Ectodermal cell (in vitro differentiated cells): ENCODE data around the gene GMPR2. TPM values are rescaled to one million over a fixed set of nuclear protein-coding genes. Genes with fewer than 3 reads are reported as not detected.

Source experiments
- H3K27ac ChIP-seq: 2 replicates; pipeline ENCODE4 v1.7.0; 2013; ENCODE audit warnings: mild to moderate bottlenecking, low read depth, low read length; ENCODE audit not compliant: insufficient read depth, poor library complexity, severe bottlenecking
- H3K27me3 ChIP-seq: 2 replicates; pipeline ENCODE4 v1.7.0; 2013; ENCODE audit warnings: mild to moderate bottlenecking, low read length; ENCODE audit not compliant: insufficient read depth, control insufficient read depth, poor library complexity, severe bottlenecking
- H3K36me3 ChIP-seq: one replicate; pipeline ENCODE4 v1.7.0; 2013; ENCODE audit warnings: low read length; ENCODE audit not compliant: control insufficient read depth, insufficient read depth
- H3K4me1 ChIP-seq: one replicate; pipeline ENCODE4 v1.7.0; 2013; ENCODE audit warnings: low read length; ENCODE audit not compliant: control insufficient read depth, insufficient read depth
- H3K4me3 ChIP-seq: 2 replicates; pipeline ENCODE4 v1.7.0; 2013; ENCODE audit warnings: low read depth, low read length, control low read depth; ENCODE audit not compliant: insufficient read depth
- H3K9me3 ChIP-seq: 2 replicates; pipeline ENCODE4 v1.7.0; 2013; ENCODE audit warnings: mild to moderate bottlenecking, low read length, moderate library complexity; ENCODE audit not compliant: control insufficient read depth
- WGBS, 2 experiments: methylation state at CpG; one replicate each; pipeline ENCODE4 v1.1.7; 2013; ENCODE audit warnings: missing lambda C conversion rate in 2 of 2; 5-methylcytosine and 5-hydroxymethylcytosine counted together
- polyA plus RNA-seq, 4 experiments: library from polyadenylated mRNA; stranded (reverse); fragments of 50-300 nt; gene quantifications; one replicate each; pipeline ENCODE4 v1.2.3, GENCODE V29; 2013

GMPR2 gene
- polyA plus RNA-seq (2013, experiment 1 of 4) = 92.8 TPM
- 104 TPM for polyA plus RNA-seq (2013, experiment 2 of 4)
- polyA plus RNA-seq (2013, experiment 3 of 4) = 68.5 TPM
- polyA plus RNA-seq (2013, experiment 4 of 4) = 75.1 TPM

GRCh38 chr14:24232645-24233537 lies at the start of gene GMPR2:
Gene GMPR2, plus strand, starts transcription at chr14:24232929. Its CDS starts 325 bp downstream, at chr14:24233254.
- no peaks in the 10 kb centered on the region for H3K27me3 ChIP-seq
- WGBS, 2 experiments = 11 to 12% methylated on average over 38 of the region's 38 CpGs
- peak within 1 kb of the TSS; percentile 79 for H3K27ac ChIP-seq
- H3K9me3 ChIP-seq = no peaks in the 10 kb centered on the region
- peak within 1 kb of the TSS; percentile 66 for H3K4me3 ChIP-seq
- H3K36me3 ChIP-seq = peaks cover 14% of the 10 kb centered on the region
- H3K4me1 ChIP-seq = peaks cover 12% of the 10 kb centered on the region

- 92 to 95% methylated on average over 15 of the region's 15 CpGs for WGBS, 2 experiments
- H3K9me3 ChIP-seq = no peaks in the 10 kb centered on the region
- H3K4me3 ChIP-seq = no peak overlapping the region
- H3K4me1 ChIP-seq = peaks cover 7% of the 10 kb centered on the region
- H3K27ac ChIP-seq = no peak overlapping the region
- peaks cover 34% of the 10 kb centered on the region for H3K36me3 ChIP-seq
- H3K27me3 ChIP-seq = no peaks in the 10 kb centered on the region
Measured at GRCh38 chr14:24183014-24183481, 49.7 kb upstream of the GMPR2 start.

GRCh38 chr14:24184104-24184970 lies 48.4 kb upstream of the GMPR2 start:
- no peaks in the 10 kb centered on the region for H3K9me3 ChIP-seq
- H3K27me3 ChIP-seq = no peaks in the 10 kb centered on the region
- peaks cover 29% of the 10 kb centered on the region for H3K36me3 ChIP-seq
- 95 to 96% methylated on average over 19 of the region's 19 CpGs for WGBS, 2 experiments
- no peak overlapping the region for H3K27ac ChIP-seq
- no peak overlapping the region for H3K4me3 ChIP-seq
- H3K4me1 ChIP-seq = peaks cover 7% of the 10 kb centered on the region

DNA sequence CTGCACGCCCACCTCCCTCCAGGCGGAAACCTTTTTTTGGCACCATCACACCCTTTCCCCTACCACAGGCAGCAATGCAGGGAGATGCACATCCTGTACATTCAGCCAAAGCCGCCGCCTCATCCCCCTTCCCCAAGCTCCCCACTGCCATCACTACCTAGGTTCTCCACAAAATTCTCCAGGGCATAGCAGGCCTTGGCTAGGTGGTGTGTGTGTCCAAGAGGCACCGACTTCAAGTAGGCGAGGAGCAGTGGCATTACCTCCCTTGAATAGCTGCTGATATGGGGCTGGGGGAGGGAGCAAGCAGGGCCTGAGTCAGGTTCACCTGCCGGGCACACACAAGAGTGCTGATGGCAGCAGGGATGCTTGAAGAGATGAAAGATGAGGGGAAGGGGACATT lies 47.7 kb upstream of the GMPR2 start:
- peaks cover 22% of the 10 kb centered on the region for H3K36me3 ChIP-seq

GRCh38 chr14:24185741-24186140 lies 47.0 kb upstream of the GMPR2 start:
- Histone ChIP-seq H3K27ac (no peak overlapping the region), H3K9me3 (no peaks in the 10 kb centered on the region), H3K27me3 (no peaks in the 10 kb centered on the region), H3K4me1 (peaks cover 7% of the 10 kb centered on the region), H3K36me3 (peaks cover 19% of the 10 kb centered on the region), H3K4me3 (no peak overlapping the region)
- WGBS, 2 experiments = 95 to 96% methylated on average over 11 of the region's 11 CpGs

More for the DNA sequence above, 47.7 kb upstream of the GMPR2 start:
- 94 to 97% methylated on average over 7 of the region's 7 CpGs for WGBS, 2 experiments
- no peaks in the 10 kb centered on the region for H3K9me3 ChIP-seq
- H3K27me3 ChIP-seq = no peaks in the 10 kb centered on the region
- H3K27ac ChIP-seq = no peak overlapping the region
- H3K4me3 ChIP-seq = no peak overlapping the region
- H3K4me1 ChIP-seq = peaks cover 7% of the 10 kb centered on the region

GRCh38 chr14:24186831-24187538 lies 45.7 kb upstream of the GMPR2 start:
- WGBS, 2 experiments = 94 to 95% methylated on average over 10 of the region's 10 CpGs
- Histone ChIP-seq H3K36me3 (peaks cover 16% of the 10 kb centered on the region), H3K4me3 (no peak overlapping the region)

DNA sequence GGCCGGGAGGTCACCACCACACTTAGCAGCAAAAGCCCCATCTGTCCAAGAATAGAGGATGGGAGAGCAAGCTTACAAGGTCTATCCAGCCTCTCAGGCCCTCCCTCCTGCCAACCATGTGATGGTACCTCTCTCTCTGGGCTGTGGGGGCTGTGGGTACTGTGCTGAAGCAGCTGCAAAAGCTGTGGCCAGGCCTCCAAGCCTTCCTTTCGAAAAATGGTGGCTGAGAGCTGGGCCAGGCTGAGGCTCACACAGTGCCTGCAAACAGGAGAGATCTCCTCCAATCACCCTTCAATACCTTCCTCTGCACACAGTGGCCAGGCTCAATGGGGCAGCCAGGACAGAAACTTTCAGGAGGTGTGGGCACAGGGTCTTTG lies 45.2 kb upstream of the GMPR2 start:
- Histone ChIP-seq H3K4me1 (peaks cover 7% of the 10 kb centered on the region), H3K36me3 (peaks cover 22% of the 10 kb centered on the region), H3K9me3 (no peaks in the 10 kb centered on the region), H3K27ac (no peak overlapping the region), H3K4me3 (peak overlapping the region; percentile 88), H3K27me3 (no peaks in the 10 kb centered on the region)
- WGBS, 2 experiments = 93 to 94% methylated on average over 2 of the region's 2 CpGs

More at GRCh38 chr14:24186831-24187538, 45.7 kb upstream of the GMPR2 start:
- no peaks in the 10 kb centered on the region for H3K27me3 ChIP-seq
- H3K27ac ChIP-seq = no peak overlapping the region
- H3K9me3 ChIP-seq = no peaks in the 10 kb centered on the region
- peaks cover 7% of the 10 kb centered on the region for H3K4me1 ChIP-seq

DNA sequence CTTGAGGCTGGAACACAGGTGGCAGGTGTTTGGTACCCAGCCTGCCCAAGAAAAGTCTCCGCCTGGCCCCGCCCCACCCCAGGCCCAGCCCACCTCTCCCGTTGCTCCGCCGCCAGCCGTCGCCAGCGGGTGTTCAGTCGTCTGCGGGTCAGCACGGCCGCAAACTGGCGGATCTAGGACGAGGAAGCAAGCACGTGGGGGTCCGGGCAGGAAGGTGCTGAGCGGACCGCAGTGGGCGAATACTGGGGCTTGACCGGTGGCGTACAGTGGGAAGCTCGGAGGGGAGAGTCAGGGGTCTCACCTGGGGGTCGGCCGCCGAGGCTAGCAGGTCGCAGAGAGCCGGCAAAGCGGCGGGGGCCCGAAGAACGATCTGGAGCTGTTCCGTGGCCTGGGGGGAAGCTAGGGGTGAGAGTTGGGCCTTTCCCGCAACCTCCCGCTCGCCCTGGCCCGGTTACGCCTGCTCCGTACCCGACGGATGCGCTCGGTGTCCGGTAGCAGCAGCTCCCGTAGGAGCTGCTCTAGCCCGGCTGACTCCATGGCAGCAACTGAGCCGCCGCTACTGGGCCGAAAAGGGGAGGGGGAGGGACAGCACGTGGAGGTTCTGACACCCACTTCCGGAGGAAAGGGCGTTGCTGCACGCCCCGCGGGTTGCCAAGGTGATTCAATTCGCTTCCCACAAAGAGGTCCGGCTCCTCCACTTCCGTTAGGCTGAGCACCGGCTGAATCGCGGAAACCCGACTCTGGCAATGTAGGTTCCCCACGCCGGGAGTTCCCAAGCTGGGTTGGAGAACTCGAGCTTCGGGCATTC lies 44.3 kb upstream of the GMPR2 start, which contains the start of gene IPO4:
Gene IPO4 (minus strand): TSS at position 566 of the 808 bp plus-strand sequence. CDS start 29 bp downstream, at position 537.
- Histone ChIP-seq H3K4me3 (peak within 1 kb of the TSS; percentile 88), H3K36me3 (peaks cover 22% of the 10 kb centered on the region), H3K9me3 (no peaks in the 10 kb centered on the region), H3K27ac (peak within 1 kb of the TSS; percentile 71), H3K27me3 (no peaks in the 10 kb centered on the region), H3K4me1 (peaks cover 7% of the 10 kb centered on the region)
- WGBS, 2 experiments = 1% methylated on average over 65 of the region's 65 CpGs

DNA sequence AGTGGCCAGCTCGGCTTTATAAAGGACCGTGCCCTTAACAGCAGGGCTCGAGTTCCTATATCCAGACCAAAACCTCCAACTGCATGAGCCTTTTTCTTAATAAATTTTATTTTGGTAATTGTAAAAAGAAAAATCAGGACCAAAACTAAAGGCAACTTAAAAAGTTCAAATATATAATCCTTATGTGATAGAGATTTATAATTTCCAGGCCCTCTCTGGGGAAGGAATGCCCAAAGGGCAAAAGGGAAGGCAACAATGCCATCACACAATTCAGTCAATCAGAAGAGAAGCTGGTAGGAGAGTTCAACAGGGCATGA lies 43.7 kb upstream of the GMPR2 start:
- H3K36me3 ChIP-seq = peaks cover 22% of the 10 kb centered on the region
- 4 to 7% methylated on average over 2 to 3 of the region's 3 CpGs for WGBS, 2 experiments
- H3K4me1 ChIP-seq = peaks cover 7% of the 10 kb centered on the region
- H3K27ac ChIP-seq = peak overlapping the region; percentile 45
- H3K9me3 ChIP-seq = no peaks in the 10 kb centered on the region
- peak overlapping the region; percentile 88 for H3K4me3 ChIP-seq
- no peaks in the 10 kb centered on the region for H3K27me3 ChIP-seq
